Stimulated activated CD8-positive, alpha-beta memory T cell treated with anti-CD3 and anti-CD28 coated beads, Interleukin-7, amount 100 ng/mL, for 48 hours (primary cell): ENCODE measurements around the gene PYCR2.
"Not testable (repeated sequence)": the region's sequence is repeated elsewhere in the genome, so short reads cannot be mapped to it uniquely, and the experiment has no call there.

Experiments
- DNase-seq, 2 donors: peaks; one replicate each; pipeline ENCODE4 v3.0.0-alpha.2; 2020; ENCODE audit warnings: low read depth in 1 of 2; ENCODE audit errors: extremely low read depth in 1 of 2

PYCR2 gene

GRCh38 chr1:225943582-225943981 lies 19.5 kb upstream of the PYCR2 start:
- no peak for DNase-seq

GRCh38 chr1:225942574-225942973 lies 18.5 kb upstream of the PYCR2 start:
- no peak for DNase-seq

- DNase-seq, result no peak
These were observed 17.8 kb upstream of the PYCR2 start for GRCh38 chr1:225941942-225942222.

GRCh38 chr1:225941187-225941941 lies 17.3 kb upstream of the PYCR2 start, which contains the start of gene LEFTY2:
Gene LEFTY2, minus strand, starts transcription at chr1:225941220. Its CDS starts 80 bp downstream, at chr1:225941140.
- no peak for DNase-seq

- DNase-seq, result no peak
These were observed 16.5 kb upstream of the PYCR2 start for GRCh38 chr1:225940385-225941151.

- not testable (repeated sequence) for DNase-seq
These were observed 15.9 kb upstream of the PYCR2 start for GRCh38 chr1:225939939-225940310.

- not testable (repeated sequence) for DNase-seq
These were observed 15.3 kb upstream of the PYCR2 start for GRCh38 chr1:225939097-225939938.

- DNase-seq, result no peak
These were observed 13.3 kb upstream of the PYCR2 start for GRCh38 chr1:225937048-225937968.

GRCh38 chr1:225936523-225936922 lies 12.5 kb upstream of the PYCR2 start:
- DNase-seq, result no peak

- DNase-seq, result not testable (repeated sequence)
These were observed 12.0 kb upstream of the PYCR2 start for GRCh38 chr1:225936086-225936485.

GRCh38 chr1:225934711-225935110 lies 10.7 kb upstream of the PYCR2 start:
- DNase-seq, result no peak

- DNase-seq, result no peak
These were observed 9.0 kb upstream of the PYCR2 start for GRCh38 chr1:225933072-225933471.

GRCh38 chr1:225931270-225932136 lies 7.5 kb upstream of the PYCR2 start:
- DNase-seq, result no peak

- no peak for DNase-seq
These were observed 6.5 kb upstream of the PYCR2 start for GRCh38 chr1:225930566-225930965.

GRCh38 chr1:225929462-225929861 lies 5.4 kb upstream of the PYCR2 start:
- DNase-seq, result not testable (repeated sequence)

- DNase-seq, result no peak
These were observed 4.4 kb upstream of the PYCR2 start for GRCh38 chr1:225928186-225929175.

- DNase-seq, result no peak
These were observed 2.6 kb upstream of the PYCR2 start for GRCh38 chr1:225926551-225927113.

- DNase-seq, result no peak
These were observed 714 bp downstream of the PYCR2 start for GRCh38 chr1:225923381-225923691.
